NB4 (cell line): Measurements from ENCODE around the gene PTPRD.

Experiments used
- DNase-seq: peaks from one replicate; pipeline ENCODE4 v3.0.0; 2010; ENCODE audit warnings: low read depth
- H3K4me3 ChIP-seq: one replicate; pipeline ENCODE4 v1.5.1; 2011; ENCODE audit warnings: mild to moderate bottlenecking, low read depth, low read length, moderate library complexity
- CTCF ChIP-seq: IDR thresholded peaks from one replicate; pipeline ENCODE4 v1.5.1; 2012; ENCODE audit warnings: low read depth, low read length
- MAX ChIP-seq: IDR thresholded peaks from 2 replicates; pipeline ENCODE4 v1.6.1; 2011; ENCODE audit warnings: low read depth, low read length
- MYC ChIP-seq: IDR thresholded peaks from 2 replicates; pipeline ENCODE4 v1.6.1; 2011; ENCODE audit warnings: low read depth, low read length
- POLR2A ChIP-seq: IDR thresholded peaks from 2 replicates; pipeline ENCODE4 v1.6.1; 2011; ENCODE audit warnings: mild to moderate bottlenecking; ENCODE audit not compliant: insufficient read length; ENCODE audit errors: extremely low read depth

PTPRD gene

DNA sequence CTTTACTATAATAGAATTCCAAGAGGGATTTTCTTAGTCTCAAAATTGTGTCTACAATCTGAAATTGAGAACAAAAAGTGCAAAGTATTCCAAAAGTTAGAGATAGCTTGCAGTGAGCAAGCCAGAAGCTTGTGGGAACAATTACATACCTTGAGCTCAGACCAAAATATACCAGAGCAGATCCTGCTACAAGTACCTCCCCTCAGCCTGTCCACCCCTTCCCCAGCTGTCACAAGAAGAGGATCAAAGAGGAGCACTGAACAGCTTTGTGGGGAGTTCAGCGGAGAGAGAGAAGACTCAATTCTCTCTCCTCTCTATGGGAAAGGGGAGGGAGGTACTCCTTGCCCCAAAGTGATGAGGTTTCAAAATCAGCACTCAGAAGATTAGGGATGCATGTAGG lies 1944.1 kb downstream of the PTPRD start:
- DNase-seq: no peak
- H3K4me3 ChIP-seq: no peak overlapping the region
- no peak for TF ChIP-seq MAX
- no peak for TF ChIP-seq CTCF
- no peak for TF ChIP-seq POLR2A
- no peak for TF ChIP-seq MYC

- DNase-seq: no peak
- TF ChIP-seq CTCF: no peak
- TF ChIP-seq POLR2A: no peak
- TF ChIP-seq MYC: no peak
- no peak for TF ChIP-seq MAX
- H3K4me3 ChIP-seq: no peak overlapping the region
Observed at GRCh38 chr9:8668231-8668630, 1944.6 kb downstream of the PTPRD start.

- no peak overlapping the region for H3K4me3 ChIP-seq
- TF ChIP-seq MAX: no peak
- no peak for TF ChIP-seq MYC
- TF ChIP-seq POLR2A: no peak
- no peak for TF ChIP-seq CTCF
- no peak for DNase-seq
Observed at GRCh38 chr9:8666060-8666459, 1946.7 kb downstream of the PTPRD start.

- TF ChIP-seq CTCF (no peak), MYC (no peak), POLR2A (no peak), MAX (no peak)
- no peak overlapping the region for H3K4me3 ChIP-seq
- peak; percentile 76 for DNase-seq
Observed at GRCh38 chr9:8660383-8660782, 1952.4 kb downstream of the PTPRD start.

- H3K4me3 ChIP-seq: no peak overlapping the region
- DNase-seq: no peak
- no peak for TF ChIP-seq CTCF
Observed at GRCh38 chr9:8659108-8659507, 1953.7 kb downstream of the PTPRD start.

GRCh38 chr9:8655071-8655470 lies 1957.7 kb downstream of the PTPRD start:
- H3K4me3 ChIP-seq: no peak overlapping the region
- no peak for TF ChIP-seq POLR2A
- no peak for TF ChIP-seq MYC
- no peak for TF ChIP-seq CTCF
- no peak for TF ChIP-seq MAX
- DNase-seq: no peak
